WTC11 (cell line): ENCODE data around the gene RHOF. TPM values are rescaled to one million over a fixed set of nuclear protein-coding genes. Genes with fewer than 3 reads are reported as not detected.
A peak's percentile ranks its signal among the peaks of the same experiment; 100 is the strongest.

Source experiments
- ATAC-seq: fragments of 200-7000 bp; cut with Tn5 transposase; 2 replicates; pipeline ENCODE4 v1.10.0; 2021; ENCODE audit warnings: mild to moderate bottlenecking, moderate library complexity
- CTCF ChIA-PET: fragments of 300-600 bp; sonication (Branson Sonifier 250); formaldehyde crosslinking; loops from one replicate; lab custom pipeline; 2021; ENCODE audit warnings: antibody characterized with exemption; lab: Charles Lee
- POLR2A ChIA-PET: fragments of 350-600 bp; sonication (Branson Sonifier 250); formaldehyde crosslinking; loops from one replicate; lab custom pipeline; 2021; ENCODE audit warnings: antibody characterized with exemption; lab: Charles Lee
- DNase-seq: peaks from one replicate; pipeline ENCODE4 v3.0.0; 2021; ENCODE audit warnings: low spot score
- H3K27ac Mint-ChIP-seq: 2 replicates; pipeline ENCODE4 v1.8.0; 2021; ENCODE audit warnings: mixed read lengths
- H3K27me3 Mint-ChIP-seq: 2 replicates; pipeline ENCODE4 v1.8.0; 2021; ENCODE audit warnings: low read depth, mild to moderate bottlenecking, moderate library complexity, mixed read lengths
- H3K36me3 Mint-ChIP-seq: 2 replicates; pipeline ENCODE4 v1.8.0; 2021; ENCODE audit warnings: mixed read lengths
- H3K4me1 Mint-ChIP-seq: 2 replicates; pipeline ENCODE4 v1.8.0; 2022; ENCODE audit warnings: mixed read lengths
- H3K4me3 Mint-ChIP-seq: 2 replicates; pipeline ENCODE4 v1.8.0; 2021; ENCODE audit warnings: mild to moderate bottlenecking, moderate library complexity, mixed read lengths
- H3K9me3 Mint-ChIP-seq: 2 replicates; pipeline ENCODE4 v1.8.0; 2021; ENCODE audit warnings: mixed read lengths
- GTF2I ChIP-seq: fragments of 250-450 bp; sonication (Bioruptor Pico); conservative IDR thresholded peaks from 2 replicates; pipeline ENCODE4 v1.4.0; 2021; ENCODE audit warnings: mild to moderate bottlenecking
- SMAD3 ChIP-seq: sonication (generic); formaldehyde crosslinking; IDR thresholded peaks from 2 replicates; pipeline ENCODE4 v1.8.0; 2022; ENCODE audit warnings: missing genetic modification reagents, mild to moderate bottlenecking, borderline replicate concordance
- TP53 ChIP-seq: sonication (generic); formaldehyde crosslinking; IDR thresholded peaks from 2 replicates; pipeline ENCODE4 v1.8.1; 2023; ENCODE audit warnings: mild to moderate bottlenecking, missing genetic modification reagents
- ZNF671 ChIP-seq: fragments of 250-450 bp; sonication (Bioruptor Pico); IDR thresholded peaks from 2 replicates; pipeline ENCODE4 v1.8.0; 2021; ENCODE audit warnings: mild to moderate bottlenecking
- total RNA-seq: library from RNA; stranded (reverse); gene quantifications from 3 replicates; pipeline ENCODE4 v1.2.3, GENCODE V29; 2021
- TF ChIP-seq, protein P1 (sequence below): sonication (generic); formaldehyde crosslinking; IDR thresholded peaks from 2 replicates; pipeline ENCODE4 v1.8.0; 2022; ENCODE audit warnings: mild to moderate bottlenecking, missing genetic modification reagents
- TF ChIP-seq, protein P2 (sequence below): sonication (generic); formaldehyde crosslinking; IDR thresholded peaks from 2 replicates; pipeline ENCODE4 v1.8.0; 2023; ENCODE audit warnings: missing genetic modification reagents
- TF ChIP-seq, protein P3 (sequence below): sonication (generic); formaldehyde crosslinking; IDR thresholded peaks from 2 replicates; pipeline ENCODE4 v1.8.0; 2023; ENCODE audit warnings: missing genetic modification reagents, mild to moderate bottlenecking, borderline replicate concordance
- TF ChIP-seq, protein P4 (sequence below): sonication (generic); formaldehyde crosslinking; IDR thresholded peaks from 2 replicates; pipeline ENCODE4 v1.8.0; 2022; ENCODE audit warnings: missing genetic modification reagents
- TF ChIP-seq, protein P5 (sequence below): sonication (generic); formaldehyde crosslinking; IDR thresholded peaks from 2 replicates; pipeline ENCODE4 v1.8.1; 2023; ENCODE audit warnings: mild to moderate bottlenecking, moderate library complexity, missing genetic modification reagents

RHOF gene
- total RNA-seq, 1 experiment from 2014 or later: 45.3 TPM

DNA sequence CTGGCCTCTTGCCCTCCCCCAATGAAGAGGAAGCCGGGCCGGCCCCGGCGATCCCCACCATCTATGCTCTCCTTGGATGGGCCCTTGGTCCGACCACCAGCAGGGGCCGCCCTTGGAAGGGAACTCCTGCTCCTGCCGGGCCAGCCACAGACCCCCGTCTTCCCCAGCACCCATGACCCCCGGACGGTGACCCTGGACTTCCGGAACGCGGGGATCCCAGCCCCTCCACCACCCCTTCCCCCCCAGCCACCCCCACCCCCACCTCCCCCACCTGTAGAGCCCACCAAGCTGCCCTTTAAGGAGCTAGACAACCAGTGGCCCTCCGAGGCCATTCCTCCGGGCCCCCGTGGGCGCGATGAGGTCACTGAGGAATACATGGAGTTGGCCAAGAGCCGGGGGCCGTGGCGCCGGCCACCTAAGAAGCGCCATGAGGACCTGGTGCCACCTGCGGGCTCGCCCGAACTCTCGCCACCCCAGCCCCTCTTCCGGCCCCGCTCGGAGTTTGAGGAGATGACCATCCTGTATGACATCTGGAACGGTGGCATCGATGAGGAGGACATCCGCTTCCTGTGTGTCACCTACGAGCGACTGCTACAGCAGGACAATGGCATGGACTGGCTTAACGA, 29.7 kb upstream of the RHOF start:
- CTCF ChIA-PET: interaction anchor here (0.6 to 2.3 kb wide), 5 partner anchors 11 to 70 kb away, joined by 3 to 14 read pairs (median 10); partner anchors contain the start of gene RHOF

DNA sequence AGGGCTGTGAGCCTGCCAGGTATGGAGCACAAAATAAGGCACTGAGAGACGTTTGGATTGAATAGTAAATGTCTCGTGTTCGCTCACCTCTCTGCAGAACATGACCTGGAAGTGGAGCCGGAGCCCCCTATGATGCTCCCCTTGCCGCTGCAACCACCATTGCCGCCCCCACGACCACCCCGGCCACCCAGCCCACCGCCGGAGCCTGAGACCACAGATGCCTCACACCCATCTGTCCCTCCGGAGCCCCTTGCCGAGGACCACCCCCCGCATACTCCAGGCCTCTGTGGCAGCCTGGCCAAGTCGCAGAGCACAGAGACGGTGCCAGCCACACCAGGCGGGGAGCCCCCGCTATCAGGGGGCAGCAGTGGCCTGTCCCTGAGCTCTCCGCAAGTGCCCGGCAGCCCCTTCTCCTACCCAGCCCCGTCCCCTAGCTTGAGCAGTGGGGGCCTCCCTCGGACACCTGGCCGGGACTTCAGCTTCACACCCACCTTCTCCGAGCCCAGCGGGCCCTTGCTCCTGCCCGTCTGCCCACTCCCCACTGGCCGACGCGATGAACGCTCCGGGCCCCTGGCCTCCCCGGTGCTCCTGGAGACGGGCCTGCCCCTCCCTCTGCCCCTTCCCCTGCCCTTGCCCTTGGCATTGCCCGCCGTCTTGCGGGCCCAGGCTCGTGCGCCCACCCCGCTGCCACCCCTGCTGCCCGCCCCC, 29.1 kb upstream of the RHOF start:
- POLR2A ChIA-PET: no interaction called here
- no peak for DNase-seq
- TF ChIP-seq, protein P1, sequence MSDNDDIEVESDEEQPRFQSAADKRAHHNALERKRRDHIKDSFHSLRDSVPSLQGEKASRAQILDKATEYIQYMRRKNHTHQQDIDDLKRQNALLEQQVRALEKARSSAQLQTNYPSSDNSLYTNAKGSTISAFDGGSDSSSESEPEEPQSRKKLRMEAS: no peak
- TF ChIP-seq, protein P2, sequence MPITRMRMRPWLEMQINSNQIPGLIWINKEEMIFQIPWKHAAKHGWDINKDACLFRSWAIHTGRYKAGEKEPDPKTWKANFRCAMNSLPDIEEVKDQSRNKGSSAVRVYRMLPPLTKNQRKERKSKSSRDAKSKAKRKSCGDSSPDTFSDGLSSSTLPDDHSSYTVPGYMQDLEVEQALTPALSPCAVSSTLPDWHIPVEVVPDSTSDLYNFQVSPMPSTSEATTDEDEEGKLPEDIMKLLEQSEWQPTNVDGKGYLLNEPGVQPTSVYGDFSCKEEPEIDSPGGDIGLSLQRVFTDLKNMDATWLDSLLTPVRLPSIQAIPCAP (CRISPR knock-in tag): no peak
- TF ChIP-seq, protein P3, sequence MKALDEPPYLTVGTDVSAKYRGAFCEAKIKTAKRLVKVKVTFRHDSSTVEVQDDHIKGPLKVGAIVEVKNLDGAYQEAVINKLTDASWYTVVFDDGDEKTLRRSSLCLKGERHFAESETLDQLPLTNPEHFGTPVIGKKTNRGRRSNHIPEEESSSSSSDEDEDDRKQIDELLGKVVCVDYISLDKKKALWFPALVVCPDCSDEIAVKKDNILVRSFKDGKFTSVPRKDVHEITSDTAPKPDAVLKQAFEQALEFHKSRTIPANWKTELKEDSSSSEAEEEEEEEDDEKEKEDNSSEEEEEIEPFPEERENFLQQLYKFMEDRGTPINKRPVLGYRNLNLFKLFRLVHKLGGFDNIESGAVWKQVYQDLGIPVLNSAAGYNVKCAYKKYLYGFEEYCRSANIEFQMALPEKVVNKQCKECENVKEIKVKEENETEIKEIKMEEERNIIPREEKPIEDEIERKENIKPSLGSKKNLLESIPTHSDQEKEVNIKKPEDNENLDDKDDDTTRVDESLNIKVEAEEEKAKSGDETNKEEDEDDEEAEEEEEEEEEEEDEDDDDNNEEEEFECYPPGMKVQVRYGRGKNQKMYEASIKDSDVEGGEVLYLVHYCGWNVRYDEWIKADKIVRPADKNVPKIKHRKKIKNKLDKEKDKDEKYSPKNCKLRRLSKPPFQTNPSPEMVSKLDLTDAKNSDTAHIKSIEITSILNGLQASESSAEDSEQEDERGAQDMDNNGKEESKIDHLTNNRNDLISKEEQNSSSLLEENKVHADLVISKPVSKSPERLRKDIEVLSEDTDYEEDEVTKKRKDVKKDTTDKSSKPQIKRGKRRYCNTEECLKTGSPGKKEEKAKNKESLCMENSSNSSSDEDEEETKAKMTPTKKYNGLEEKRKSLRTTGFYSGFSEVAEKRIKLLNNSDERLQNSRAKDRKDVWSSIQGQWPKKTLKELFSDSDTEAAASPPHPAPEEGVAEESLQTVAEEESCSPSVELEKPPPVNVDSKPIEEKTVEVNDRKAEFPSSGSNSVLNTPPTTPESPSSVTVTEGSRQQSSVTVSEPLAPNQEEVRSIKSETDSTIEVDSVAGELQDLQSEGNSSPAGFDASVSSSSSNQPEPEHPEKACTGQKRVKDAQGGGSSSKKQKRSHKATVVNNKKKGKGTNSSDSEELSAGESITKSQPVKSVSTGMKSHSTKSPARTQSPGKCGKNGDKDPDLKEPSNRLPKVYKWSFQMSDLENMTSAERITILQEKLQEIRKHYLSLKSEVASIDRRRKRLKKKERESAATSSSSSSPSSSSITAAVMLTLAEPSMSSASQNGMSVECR (CRISPR knock-in tag): no peak
- TF ChIP-seq SMAD3 (CRISPR knock-in tag) (no peak), GTF2I (CRISPR knock-in tag) (no peak), TP53 (CRISPR knock-in tag) (no peak), ZNF671 (CRISPR knock-in tag) (no peak)
- TF ChIP-seq, protein P4, sequence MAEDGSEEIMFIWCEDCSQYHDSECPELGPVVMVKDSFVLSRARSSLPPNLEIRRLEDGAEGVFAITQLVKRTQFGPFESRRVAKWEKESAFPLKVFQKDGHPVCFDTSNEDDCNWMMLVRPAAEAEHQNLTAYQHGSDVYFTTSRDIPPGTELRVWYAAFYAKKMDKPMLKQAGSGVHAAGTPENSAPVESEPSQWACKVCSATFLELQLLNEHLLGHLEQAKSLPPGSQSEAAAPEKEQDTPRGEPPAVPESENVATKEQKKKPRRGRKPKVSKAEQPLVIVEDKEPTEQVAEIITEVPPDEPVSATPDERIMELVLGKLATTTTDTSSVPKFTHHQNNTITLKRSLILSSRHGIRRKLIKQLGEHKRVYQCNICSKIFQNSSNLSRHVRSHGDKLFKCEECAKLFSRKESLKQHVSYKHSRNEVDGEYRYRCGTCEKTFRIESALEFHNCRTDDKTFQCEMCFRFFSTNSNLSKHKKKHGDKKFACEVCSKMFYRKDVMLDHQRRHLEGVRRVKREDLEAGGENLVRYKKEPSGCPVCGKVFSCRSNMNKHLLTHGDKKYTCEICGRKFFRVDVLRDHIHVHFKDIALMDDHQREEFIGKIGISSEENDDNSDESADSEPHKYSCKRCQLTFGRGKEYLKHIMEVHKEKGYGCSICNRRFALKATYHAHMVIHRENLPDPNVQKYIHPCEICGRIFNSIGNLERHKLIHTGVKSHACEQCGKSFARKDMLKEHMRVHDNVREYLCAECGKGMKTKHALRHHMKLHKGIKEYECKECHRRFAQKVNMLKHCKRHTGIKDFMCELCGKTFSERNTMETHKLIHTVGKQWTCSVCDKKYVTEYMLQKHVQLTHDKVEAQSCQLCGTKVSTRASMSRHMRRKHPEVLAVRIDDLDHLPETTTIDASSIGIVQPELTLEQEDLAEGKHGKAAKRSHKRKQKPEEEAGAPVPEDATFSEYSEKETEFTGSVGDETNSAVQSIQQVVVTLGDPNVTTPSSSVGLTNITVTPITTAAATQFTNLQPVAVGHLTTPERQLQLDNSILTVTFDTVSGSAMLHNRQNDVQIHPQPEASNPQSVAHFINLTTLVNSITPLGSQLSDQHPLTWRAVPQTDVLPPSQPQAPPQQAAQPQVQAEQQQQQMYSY (CRISPR knock-in tag): no peak
- TF ChIP-seq, all 79 proteins: peak for 0
- no peaks in the 10 kb centered on the region for H3K4me1 Mint-ChIP-seq
- peaks cover 19% of the 10 kb centered on the region for H3K36me3 Mint-ChIP-seq
- H3K9me3 Mint-ChIP-seq: no peaks in the 10 kb centered on the region
- H3K27ac Mint-ChIP-seq: no peak overlapping the region
- H3K4me3 Mint-ChIP-seq: no peak overlapping the region
- no peaks in the 10 kb centered on the region for H3K27me3 Mint-ChIP-seq
- CTCF ChIA-PET: interaction anchor here (2.2 kb wide), 2 partner anchors 10 to 28 kb away, joined by 10 to 11 read pairs; partner anchors contain the start of gene RHOF
- no peak for ATAC-seq

More for the DNA sequence above, 29.7 kb upstream of the RHOF start:
- Mint-ChIP-seq H3K4me1 (no peaks in the 10 kb centered on the region), H3K4me3 (no peak overlapping the region), H3K27ac (no peak overlapping the region), H3K27me3 (no peaks in the 10 kb centered on the region), H3K9me3 (no peaks in the 10 kb centered on the region), H3K36me3 (peaks cover 14% of the 10 kb centered on the region)
- POLR2A ChIA-PET: no interaction called here
- peak; percentile 48; the same call in 1 of the 2 replicates for ATAC-seq
- DNase-seq: no peak
- TF ChIP-seq, protein P5, sequence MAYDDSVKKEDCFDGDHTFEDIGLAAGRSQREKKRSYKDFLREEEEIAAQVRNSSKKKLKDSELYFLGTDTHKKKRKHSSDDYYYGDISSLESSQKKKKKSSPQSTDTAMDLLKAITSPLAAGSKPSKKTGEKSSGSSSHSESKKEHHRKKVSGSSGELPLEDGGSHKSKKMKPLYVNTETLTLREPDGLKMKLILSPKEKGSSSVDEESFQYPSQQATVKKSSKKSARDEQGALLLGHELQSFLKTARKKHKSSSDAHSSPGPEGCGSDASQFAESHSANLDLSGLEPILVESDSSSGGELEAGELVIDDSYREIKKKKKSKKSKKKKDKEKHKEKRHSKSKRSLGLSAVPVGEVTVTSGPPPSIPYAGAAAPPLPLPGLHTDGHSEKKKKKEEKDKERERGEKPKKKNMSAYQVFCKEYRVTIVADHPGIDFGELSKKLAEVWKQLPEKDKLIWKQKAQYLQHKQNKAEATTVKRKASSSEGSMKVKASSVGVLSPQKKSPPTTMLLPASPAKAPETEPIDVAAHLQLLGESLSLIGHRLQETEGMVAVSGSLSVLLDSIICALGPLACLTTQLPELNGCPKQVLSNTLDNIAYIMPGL: no peak
